GM12892 (cell line): ENCODE measurements around the gene MPZL1.

Source experiments
- POLR2A ChIP-seq: IDR thresholded peaks from 2 replicates; pipeline ENCODE4 v1.6.1; 2011; ENCODE audit warnings: low read depth, low read length, control low read depth
- POLR2AphosphoS5 ChIP-seq: IDR thresholded peaks from 2 replicates; pipeline ENCODE4 v1.6.1; 2011; ENCODE audit warnings: low read depth, low read length, control low read depth
- TAF1 ChIP-seq: IDR thresholded peaks from 2 replicates; pipeline ENCODE4 v1.6.1; 2011; ENCODE audit warnings: low read depth, mild to moderate bottlenecking, control low read depth, low read length, borderline replicate concordance

DNA sequence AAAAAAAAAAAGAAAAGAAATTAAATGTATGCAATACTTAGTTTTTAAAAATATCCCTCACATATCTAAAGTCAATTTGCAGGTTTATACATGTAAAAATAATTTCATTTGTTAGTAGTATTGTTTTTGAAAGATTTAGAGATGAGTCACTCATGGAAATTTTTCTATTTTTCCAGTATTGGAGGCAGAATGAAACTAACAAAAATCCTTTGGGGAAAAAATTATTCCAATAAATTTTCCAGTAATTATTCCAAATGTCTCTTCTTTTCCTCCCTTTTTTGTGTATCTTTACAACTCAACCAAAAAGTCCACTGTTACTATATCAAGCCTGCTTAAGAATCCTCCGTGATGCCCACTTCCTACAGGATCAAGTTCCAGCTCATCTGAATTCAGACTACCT, 29.9 kb downstream of the MPZL1 start:
- TF ChIP-seq POLR2A: no peak
- TF ChIP-seq TAF1: no peak
- TF ChIP-seq POLR2AphosphoS5: no peak
